ENCODE data around the gene ANKFY1.

- TF ChIP-seq CTCF (IDR thresholded peaks at IDR 0.05 in 4 of 5, conservative IDR thresholded peaks at IDR 0.05 in 1 of 5) (no peak), POLR2A (IDR thresholded peaks at IDR 0.05) (no peak)
Measured at GRCh38 chr17:4148611-4149308, 115.0 kb downstream of the ANKFY1 start.

Measured in gastrocnemius medialis (tissue), 4 donors.